HepG2 (cell line): Measurements from ENCODE around the gene COMMD7. TPM values are rescaled to one million over a fixed set of nuclear protein-coding genes. Genes with fewer than 3 reads are reported as not detected.

Experiments
- CEBPZ ChIP-seq: IDR thresholded peaks from 2 replicates; pipeline ENCODE4 v1.6.1; 2012; ENCODE audit warnings: low read length, improper control_type of control experiment
- CENPX ChIP-seq: sonication (generic); formaldehyde crosslinking; IDR thresholded peaks from 2 replicates; pipeline ENCODE4 v1.9.0; 2021; ENCODE audit warnings: mild to moderate bottlenecking, missing genetic modification reagents, moderate library complexity
- ETV5 ChIP-seq: IDR thresholded peaks from 2 replicates; pipeline ENCODE4 v1.6.1; 2018; ENCODE audit warnings: missing biosample characterization, missing genetic modification reagents, inconsistent platforms, borderline replicate concordance
- HDAC1 ChIP-seq: sonication (generic); formaldehyde crosslinking; IDR thresholded peaks from 2 replicates; pipeline ENCODE4 v1.5.1; 2020; ENCODE audit warnings: mild to moderate bottlenecking, missing genetic modification reagents
- HHEX ChIP-seq: IDR thresholded peaks from 2 replicates; pipeline ENCODE4 v1.6.1; 2016; ENCODE audit warnings: control low read depth
- JUN ChIP-seq: sonication (generic); formaldehyde crosslinking; IDR thresholded peaks from 2 replicates; pipeline ENCODE4 v1.4.0; 2020; ENCODE audit warnings: mild to moderate bottlenecking, missing genetic modification reagents
- KAT7 ChIP-seq: IDR thresholded peaks from 2 replicates; pipeline ENCODE4 v1.6.1; 2018; ENCODE audit warnings: borderline replicate concordance, missing compliant biosample characterization
- MYPOP ChIP-seq: sonication (generic); formaldehyde crosslinking; IDR thresholded peaks from 2 replicates; pipeline ENCODE4 v1.8.1; 2023; ENCODE audit warnings: mild to moderate bottlenecking, moderate library complexity, missing genetic modification reagents
- NR2F6 ChIP-seq, 2 experiments: IDR thresholded peaks; 2 replicates each; pipeline ENCODE4 v1.6.1; 2016; ENCODE audit warnings: antibody characterized with exemption in 1 of 2, mild to moderate bottlenecking in 1 of 2
- SKIL ChIP-seq: sonication (generic); formaldehyde crosslinking; IDR thresholded peaks from 2 replicates; pipeline ENCODE4 v1.8.0; 2022; ENCODE audit warnings: missing genetic modification reagents, mild to moderate bottlenecking, moderate library complexity, borderline replicate concordance
- SP1 ChIP-seq, 2 experiments: fragments of 450-650 bp in 1 of 2; sonication (generic) in 1 of 2; formaldehyde crosslinking in 1 of 2; IDR thresholded peaks; 2 replicates each; pipeline versions ENCODE4 v1.4.0 to v1.6.1; 2016 to 2020; ENCODE audit warnings: missing genetic modification reagents in 1 of 2
- TOPORS ChIP-seq: sonication (generic); formaldehyde crosslinking; IDR thresholded peaks from 2 replicates; pipeline ENCODE4 v1.8.0; 2023; ENCODE audit warnings: mild to moderate bottlenecking, missing genetic modification reagents
- ZBTB49 ChIP-seq: sonication (generic); formaldehyde crosslinking; IDR thresholded peaks from 2 replicates; pipeline ENCODE4 v1.4.0; 2020; ENCODE audit warnings: missing genetic modification reagents, borderline replicate concordance
- ZNF20 ChIP-seq: sonication (generic); formaldehyde crosslinking; IDR thresholded peaks from 2 replicates; pipeline ENCODE4 v1.4.0; 2020; ENCODE audit warnings: mild to moderate bottlenecking, moderate library complexity, missing genetic modification reagents
- ZNF382 ChIP-seq: sonication (generic); formaldehyde crosslinking; IDR thresholded peaks from 2 replicates; pipeline ENCODE4 v1.5.0; 2020; ENCODE audit warnings: missing genetic modification reagents, mild to moderate bottlenecking, borderline replicate concordance
- ZNF414 ChIP-seq: sonication (generic); formaldehyde crosslinking; IDR thresholded peaks from 2 replicates; pipeline ENCODE4 v1.5.0; 2020; ENCODE audit warnings: missing genetic modification reagents
- ZNF567 ChIP-seq: sonication (generic); formaldehyde crosslinking; IDR thresholded peaks from 2 replicates; pipeline ENCODE4 v1.8.1; 2023; ENCODE audit warnings: mild to moderate bottlenecking, missing genetic modification reagents, borderline replicate concordance
- ZNF629 ChIP-seq: sonication (generic); formaldehyde crosslinking; conservative IDR thresholded peaks from 2 replicates; pipeline ENCODE4 v1.5.0; 2020; ENCODE audit warnings: missing genetic modification reagents
- polyA plus RNA-seq, 8 experiments: library from polyadenylated mRNA; depleted of rRNA in 3 of 8; stranded (reverse) in 7 of 8; unstranded in 1 of 8; fragments of >200 nt; fragmentation: Illumina TruSeq in 4 of 8; extraction: Trizol in 4 of 8; gene quantifications; 2 replicates each; pipeline versions ENCODE4 v1.2.1 to v1.2.3, GENCODE V29; 2011 to 2016; ENCODE audit warnings: low read depth in 4 of 8, missing spikeins in 1 of 8, mixed read lengths in 1 of 8; ENCODE audit not compliant: insufficient read depth in 1 of 8
- total RNA-seq, 5 experiments: library from RNA; depleted of rRNA; stranded (reverse); fragments of >200 nt; fragmentation: Illumina TruSeq; extraction: Trizol; gene quantifications; 2 replicates each; pipeline ENCODE4 v1.2.3, GENCODE V29; 2016; ENCODE audit warnings: low read depth in 1 of 5

The COMMD7 gene
- total and polyA plus RNA-seq, 2 of the 13 experiments (the other 11 are each of a cell fraction or from before 2014, with no cell fraction given) = 42.1 to 53.3 TPM

GRCh38 chr20:32743237-32744112 lies at the start of gene COMMD7 (continued):
- 0 out of 2 replicates have a peak, but pooled peaks have one; percentile 37 for TF ChIP-seq TOPORS
- TF ChIP-seq HDAC1 (CRISPR knock-in tag) = peak; percentile 75; the same call in 1 of the 2 replicates
- peak; percentile 15; the same call in 1 of the 2 replicates for TF ChIP-seq ETV5 (CRISPR knock-in tag)
- TF ChIP-seq ZNF382 (CRISPR knock-in tag) = no peak
- no peak for TF ChIP-seq MYPOP (CRISPR knock-in tag)
- no peak for TF ChIP-seq CEBPZ
- no peak for TF ChIP-seq ZNF629
- TF ChIP-seq ZNF20 = no peak
- TF ChIP-seq HHEX = no peak
- TF ChIP-seq JUN (CRISPR knock-in tag) = no peak
- no peak for TF ChIP-seq SKIL (CRISPR knock-in tag)
- TF ChIP-seq SP1 (IDR thresholded peaks at IDR 0.05) = no peak
- peak; percentile 26; the same call in 1 of the 2 replicates for TF ChIP-seq SP1 (CRISPR knock-in tag; IDR thresholded peaks at IDR 0.05)
- no peak for TF ChIP-seq CENPX (CRISPR knock-in tag)
- 0 out of 2 replicates have a peak, but pooled peaks have one; percentile 42 for TF ChIP-seq ZBTB49 (CRISPR knock-in tag)
- peak; percentile 95 for TF ChIP-seq KAT7 (CRISPR knock-in tag)
- no peak for TF ChIP-seq NR2F6 (IDR thresholded peaks at IDR 0.05)
- TF ChIP-seq NR2F6 (CRISPR knock-in tag; IDR thresholded peaks at IDR 0.05) = peak; percentile 13; the same call in 1 of the 2 replicates
- TF ChIP-seq ZNF567 (CRISPR knock-in tag) = peak; percentile 44; the same call in 1 of the 2 replicates
- no peak for TF ChIP-seq ZNF414 (CRISPR knock-in tag)
